ENCODE data around the gene SETD5.

GRCh38 chr3:9450991-9451390, 53.6 kb downstream of the SETD5 start:
- TF ChIP-seq EZH2 (IDR thresholded peaks at IDR 0.05) (no peak), POLR2AphosphoS5 (IDR thresholded peaks at IDR 0.05; ENCODE audit: borderline replicate concordance, low read depth, low read length) (no peak)

Data from SK-N-MC (cell line).